Right forelimb (tissue), 1 donor: ENCODE measurements around the gene RNF2.

Experiments used
- DNase-seq: peaks from one replicate; pipeline ENCODE4 v3.0.0-alpha.2; 2018

RNF2 gene

DNA sequence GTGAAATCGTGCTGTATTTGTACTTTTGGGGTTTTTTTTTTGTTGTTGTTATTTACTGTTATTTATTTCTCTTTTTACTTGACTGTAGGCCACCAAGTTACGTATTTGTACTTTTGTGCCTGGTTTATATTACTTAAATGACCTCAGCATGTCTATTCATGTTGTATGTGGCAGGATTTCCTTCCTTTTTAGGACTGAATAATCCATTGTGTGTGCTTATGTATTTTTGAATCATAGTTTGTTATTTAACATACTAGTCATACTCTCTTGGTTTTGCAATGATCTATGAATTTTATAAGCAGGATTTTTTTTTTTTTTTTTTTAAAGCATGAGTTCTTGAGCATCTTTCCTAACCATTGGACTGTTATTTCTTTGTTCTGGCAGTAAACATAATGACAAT is 51.2 kb downstream of the RNF2 start:
- DNase-seq, result no peak

- no peak for DNase-seq
Observed at GRCh38 chr1:185104083-185104482, 58.7 kb downstream of the RNF2 start.

- no peak for DNase-seq
Observed at GRCh38 chr1:185105121-185105520, 59.8 kb downstream of the RNF2 start.

DNA sequence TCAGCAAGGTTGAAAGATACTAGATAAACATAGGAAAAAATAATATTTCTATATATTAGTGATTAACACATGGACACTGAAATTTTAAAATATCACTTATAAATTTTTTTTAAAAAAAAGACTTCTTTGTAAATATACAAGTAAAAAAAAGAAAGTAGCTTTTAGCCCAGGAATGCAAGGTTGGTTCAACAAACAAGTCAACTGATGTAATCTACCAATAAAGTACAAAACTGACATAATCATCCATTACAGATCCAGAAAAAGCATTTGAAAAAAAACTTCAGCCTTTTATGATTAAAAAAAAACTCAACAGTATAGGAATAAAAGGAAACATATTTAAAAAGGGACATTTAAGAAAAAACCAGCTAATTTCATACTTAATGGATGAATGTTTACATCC is 63.0 kb downstream of the RNF2 start:
- DNase-seq, result no peak

- DNase-seq, result no peak
Observed at GRCh38 chr1:185110145-185110544, 64.8 kb downstream of the RNF2 start.

GRCh38 chr1:185111873-185112272 is 66.5 kb downstream of the RNF2 start:
- DNase-seq, result no peak

GRCh38 chr1:185112356-185112755 is 67.0 kb downstream of the RNF2 start:
- no peak for DNase-seq

DNA sequence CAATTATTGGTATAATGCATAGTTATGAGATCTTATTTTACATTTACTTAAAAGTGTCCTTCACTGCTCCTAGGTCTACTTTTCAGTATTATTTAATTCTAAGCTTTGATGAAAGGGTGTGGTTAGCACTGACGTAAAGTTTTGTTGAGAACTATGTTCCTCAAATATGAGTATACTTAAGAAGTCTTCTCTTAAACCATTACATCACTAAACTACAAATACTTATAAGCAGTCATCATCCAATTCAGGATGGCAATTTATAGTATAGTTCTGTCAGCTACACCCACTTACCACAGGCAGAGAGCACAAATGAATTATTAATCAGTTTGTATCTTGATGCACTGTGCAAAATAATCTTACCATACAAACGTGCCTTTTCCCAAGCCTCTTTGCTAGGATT is 84.3 kb downstream of the RNF2 start:
- DNase-seq, result no peak

DNA sequence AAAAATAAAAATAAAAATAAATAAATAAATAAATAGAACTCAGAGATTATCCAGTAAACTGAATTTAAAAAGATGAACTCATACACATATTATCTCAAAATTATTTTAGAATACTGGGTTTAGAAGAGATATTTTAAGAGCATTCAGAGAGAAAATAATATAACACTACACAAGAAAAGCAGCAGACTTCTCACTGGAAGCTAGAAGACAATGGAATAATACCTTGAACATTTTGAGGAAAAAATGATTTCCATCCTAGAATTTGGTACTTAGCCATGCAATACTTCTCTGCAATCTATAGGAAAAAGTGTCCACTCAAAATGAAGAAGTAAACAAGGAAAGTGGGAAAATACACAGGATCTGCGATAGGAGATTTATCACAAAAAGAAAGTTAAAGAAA is 87.2 kb downstream of the RNF2 start:
- no peak for DNase-seq

DNA sequence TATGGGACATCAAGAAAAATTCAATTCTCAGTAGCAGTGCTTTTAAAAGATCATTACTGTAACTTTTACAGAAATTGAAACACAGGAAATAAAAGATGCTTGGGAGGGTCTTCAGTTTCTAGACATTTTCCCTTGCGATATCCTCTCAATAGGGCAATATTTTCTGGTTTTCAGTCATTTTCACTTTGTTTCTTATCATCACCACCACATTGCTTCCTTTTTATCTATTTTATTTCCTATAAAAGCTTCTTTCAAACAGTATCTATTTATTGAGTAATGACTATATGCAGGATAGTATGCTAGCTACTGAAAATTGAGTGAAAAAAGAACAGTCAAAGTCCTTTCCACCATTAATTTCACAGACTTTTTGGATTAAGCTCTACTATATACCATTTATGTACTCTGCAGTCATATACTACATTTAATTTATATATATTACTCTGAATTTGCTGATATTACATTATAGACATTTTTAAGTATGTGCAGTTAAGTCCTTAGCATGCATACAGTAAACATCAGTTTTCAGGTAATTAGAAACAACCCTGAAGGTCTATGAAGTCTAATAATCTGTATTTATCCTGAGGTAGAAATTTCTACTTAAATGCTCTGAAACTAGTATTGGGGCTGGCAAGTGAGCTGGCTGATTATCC is 92.7 kb downstream of the RNF2 start:
- no peak for DNase-seq

GRCh38 chr1:185139246-185139645 is 93.9 kb downstream of the RNF2 start:
- DNase-seq, result no peak

- DNase-seq, result no peak
Observed at GRCh38 chr1:185144233-185144632, 98.9 kb downstream of the RNF2 start.

DNA sequence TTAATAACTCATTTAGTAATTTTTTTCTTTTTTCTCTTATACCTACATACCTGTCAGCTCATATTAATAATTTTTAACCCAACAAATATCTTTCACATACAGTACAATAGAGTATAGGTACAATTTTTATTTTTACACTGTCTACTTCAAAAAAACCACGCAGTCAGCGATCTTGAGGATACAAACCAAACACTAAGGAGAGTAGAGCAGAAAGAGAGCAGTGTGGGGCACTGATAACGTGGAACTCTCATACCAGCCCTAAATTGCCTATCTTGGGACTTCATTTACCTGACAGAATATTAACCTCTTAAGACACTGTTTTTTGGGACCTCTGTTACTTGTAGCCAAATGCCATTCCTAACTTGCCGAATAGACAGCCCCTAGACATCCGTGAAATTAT is 105.9 kb downstream of the RNF2 start:
- DNase-seq, result no peak
